Activated CD8-positive, alpha-beta memory T cell treated with anti-CD3 and anti-CD28 coated beads, Interleukin-2, amount 50 U/mL, for 24 hours (primary cell): ENCODE data around the gene VDR.
"Not testable (repeated sequence)": the region's sequence is repeated elsewhere in the genome, so short reads cannot be mapped to it uniquely, and the experiment has no call there.

Experiments
- DNase-seq: peaks from one replicate; pipeline ENCODE4 v3.0.0-alpha.2; 2020; ENCODE audit errors: extremely low read depth

VDR gene

DNA sequence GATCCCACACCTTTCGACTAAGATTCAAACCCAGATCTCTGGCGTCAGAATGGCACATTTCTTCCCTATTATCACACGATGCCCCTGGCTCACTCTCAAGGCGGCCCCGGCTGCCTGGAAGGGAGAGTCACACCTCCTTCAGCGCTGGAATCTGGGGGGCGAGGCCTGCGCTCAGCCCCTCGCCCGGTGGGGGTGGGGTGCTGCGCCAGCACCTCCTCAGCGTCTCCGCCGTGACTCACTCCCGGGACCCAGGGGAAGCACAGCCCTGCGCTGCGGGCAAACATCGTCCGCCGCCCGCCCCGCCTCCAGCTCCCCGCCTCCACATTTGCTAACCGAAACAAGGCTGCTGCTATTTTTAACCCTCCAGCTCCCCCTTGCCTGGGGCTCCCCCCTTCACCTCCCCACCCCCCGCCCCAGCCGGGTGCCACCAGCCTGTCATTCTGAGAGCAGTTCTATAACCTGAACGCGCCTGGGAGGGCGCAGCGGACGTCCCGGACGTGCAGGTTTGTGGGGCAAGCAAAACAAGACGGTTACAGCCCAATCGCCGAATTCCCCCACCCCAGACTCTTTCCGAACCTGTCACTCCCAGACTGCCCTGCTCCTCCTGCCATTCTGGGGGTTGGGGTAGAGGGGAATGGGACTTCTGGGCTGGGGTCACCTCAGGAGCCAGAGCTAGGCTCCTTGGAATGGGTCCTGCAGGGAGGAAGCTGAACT is 91.8 kb downstream of the VDR start:
- peak; percentile 85 for DNase-seq

DNA sequence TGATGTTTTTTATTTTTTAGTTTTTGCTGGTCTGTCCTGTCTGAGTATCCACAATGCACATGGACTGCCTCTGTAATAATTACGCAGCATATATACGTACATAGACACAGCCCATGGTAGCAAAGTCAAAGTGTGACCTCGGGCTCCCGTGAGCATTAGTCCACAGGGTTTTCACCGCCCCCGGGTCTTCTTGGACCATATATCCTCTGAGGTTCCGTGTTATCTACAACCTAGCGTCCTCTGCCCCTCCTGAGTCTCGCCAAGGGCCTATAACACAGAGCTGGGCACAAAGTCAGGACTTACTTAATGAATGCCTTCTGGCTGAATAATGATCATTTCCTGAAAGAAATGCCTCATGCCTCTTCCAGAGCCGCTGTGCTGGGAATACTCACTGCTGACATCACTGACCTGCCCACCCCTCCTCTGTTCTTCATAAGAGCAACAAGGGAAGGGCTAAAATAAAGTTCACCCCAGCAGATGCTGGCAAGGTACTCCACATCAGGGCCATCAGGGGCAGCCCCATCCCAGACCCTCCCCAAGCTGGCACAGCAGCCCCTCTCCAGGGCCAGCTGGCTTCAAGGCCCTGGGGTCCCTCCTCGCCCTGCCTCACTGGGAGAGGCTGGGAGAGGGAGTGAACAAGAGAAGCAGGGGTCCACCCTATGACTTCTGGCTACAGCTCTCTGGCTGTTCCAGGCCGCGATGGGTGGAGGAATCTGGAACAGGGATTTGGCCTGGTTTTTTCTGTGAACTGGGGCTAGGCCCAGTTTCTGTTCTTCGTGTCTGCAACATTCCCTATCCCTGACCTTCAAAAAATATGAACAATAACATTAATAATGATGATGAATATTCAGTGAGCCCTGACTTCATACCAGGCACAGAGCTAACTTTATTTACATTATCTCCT is 93.0 kb downstream of the VDR start:
- no peak for DNase-seq

DNA sequence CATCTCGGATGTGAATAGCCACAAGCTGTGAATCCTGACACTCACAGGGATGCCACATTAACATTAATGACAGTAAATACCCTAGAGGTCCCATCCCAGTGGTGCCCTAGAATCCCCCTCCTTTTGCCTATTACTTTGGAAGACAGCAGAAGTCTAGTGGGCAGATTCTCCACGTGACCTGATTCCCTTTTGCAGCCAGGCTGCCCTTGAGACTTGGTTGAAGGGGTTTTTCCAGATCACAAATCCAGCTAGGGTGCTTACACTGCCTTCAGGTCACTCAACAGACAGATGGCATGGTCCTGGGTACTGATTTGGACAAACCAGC is 93.8 kb downstream of the VDR start:
- DNase-seq = no peak

DNA sequence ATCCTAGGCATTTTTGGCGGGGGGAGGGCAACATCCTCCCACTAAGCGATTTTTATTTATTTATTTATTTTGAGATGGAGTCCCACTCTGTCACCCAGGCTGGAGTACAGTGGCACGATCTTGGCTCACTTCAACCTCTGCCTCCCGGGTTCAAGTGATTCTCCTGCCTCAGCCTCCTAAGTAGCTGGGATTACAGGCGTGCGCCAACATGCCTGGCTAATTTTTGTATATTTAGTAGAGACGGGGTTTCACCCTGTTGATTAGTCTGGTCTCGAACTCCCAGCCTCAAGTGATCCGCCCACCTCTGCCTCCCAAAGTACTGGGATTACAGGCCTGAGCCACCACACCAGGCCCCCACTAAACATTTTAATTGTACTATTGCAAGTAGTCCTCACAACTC is 95.3 kb downstream of the VDR start:
- DNase-seq = not testable (repeated sequence)

DNA sequence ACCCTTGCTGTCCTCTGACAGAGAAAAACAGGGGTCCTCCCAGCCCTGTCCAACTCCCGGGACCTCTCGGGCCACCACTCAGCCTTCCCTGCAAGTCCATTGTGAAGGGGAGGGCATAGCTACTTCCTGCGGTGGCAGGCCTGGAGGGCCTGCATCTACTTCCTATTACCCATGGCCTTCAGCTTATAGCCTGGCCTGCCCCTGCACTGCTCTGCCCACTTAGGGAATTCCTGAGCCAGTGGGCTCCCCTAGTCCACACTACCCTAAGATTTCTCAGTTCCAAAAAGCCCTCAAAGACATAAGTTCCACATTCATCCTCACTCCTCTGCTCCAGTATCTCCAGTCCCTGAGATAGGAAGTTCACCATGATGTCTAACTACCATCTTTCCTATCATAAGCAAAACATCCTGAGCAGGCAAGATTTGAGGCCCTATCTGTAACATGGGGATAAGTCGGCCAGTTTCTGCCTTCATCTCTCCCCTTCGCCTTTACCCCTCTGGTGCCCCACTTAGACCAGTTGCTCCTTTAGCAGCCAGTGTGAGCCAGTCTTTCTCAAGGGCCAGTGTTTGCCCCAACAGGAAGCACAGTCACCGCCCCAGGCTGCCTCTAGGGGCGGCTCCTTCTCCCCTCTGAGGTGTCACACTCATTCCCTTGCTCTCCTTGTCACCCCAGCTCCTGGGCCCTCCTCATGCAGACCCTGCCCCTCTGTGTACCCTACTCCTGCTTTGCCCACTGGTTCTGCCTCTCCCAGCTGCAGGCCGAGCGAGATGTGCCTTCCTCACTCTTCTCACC is 96.0 kb downstream of the VDR start:
- DNase-seq = no peak

DNA sequence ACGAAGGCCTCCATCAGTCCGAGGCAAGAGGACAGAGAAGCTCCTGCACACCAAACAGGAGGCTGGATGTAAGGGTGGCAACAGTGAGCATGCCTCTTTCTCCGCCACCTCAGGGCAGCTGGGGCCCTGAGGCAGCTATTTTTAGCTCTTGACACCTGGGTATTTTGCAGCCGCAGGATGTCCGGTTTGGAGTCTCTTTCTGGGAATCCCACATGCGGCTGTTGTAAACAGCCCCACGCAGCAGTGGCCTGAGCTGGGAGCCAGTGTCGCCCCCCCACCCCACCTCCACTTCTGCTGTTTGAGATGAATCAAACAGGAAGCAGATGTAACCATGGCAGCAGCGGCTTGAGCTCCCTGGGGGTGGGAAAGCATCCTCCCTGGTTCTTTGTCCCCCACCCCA is 96.7 kb downstream of the VDR start:
- DNase-seq = peak; percentile 66

DNA sequence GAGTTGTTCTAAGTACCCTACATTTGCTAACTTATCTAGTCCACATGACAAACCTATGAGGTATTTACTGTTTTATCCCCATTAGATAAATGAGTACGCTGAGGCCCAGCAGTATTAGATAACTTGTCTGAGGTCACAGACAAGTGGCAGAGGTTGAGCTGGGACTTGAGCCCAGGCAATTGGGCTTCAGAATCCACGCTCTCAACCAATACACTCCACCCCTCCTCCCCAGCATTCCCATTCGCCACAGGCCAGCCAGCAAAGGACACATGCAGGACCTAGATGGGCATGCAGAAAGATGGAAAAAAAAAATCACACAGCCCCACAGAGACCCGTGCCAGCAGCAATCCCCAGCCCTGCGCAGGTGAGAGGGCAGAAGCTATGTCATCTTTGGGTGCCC is 97.5 kb downstream of the VDR start:
- no peak for DNase-seq

DNA sequence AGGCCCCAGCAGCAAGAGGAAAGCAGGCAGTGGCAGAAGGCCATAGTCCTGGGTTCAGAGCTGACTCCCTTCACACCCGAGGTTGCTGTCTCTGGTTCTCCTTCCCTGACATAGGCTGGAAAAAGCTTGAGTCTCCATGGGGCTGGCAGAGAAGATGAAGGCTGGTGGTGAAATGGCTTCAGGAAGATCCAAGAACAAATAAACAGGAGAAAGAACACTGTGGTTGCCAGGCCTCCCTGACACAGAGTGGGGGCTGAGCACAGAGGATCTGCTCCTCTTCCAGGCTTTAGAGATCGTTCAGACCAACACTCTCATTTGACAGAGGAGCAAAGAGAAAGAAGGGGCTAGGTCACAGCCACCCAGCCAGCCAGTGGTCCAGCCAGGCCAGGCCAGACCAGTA is 99.4 kb downstream of the VDR start:
- no peak for DNase-seq

DNA sequence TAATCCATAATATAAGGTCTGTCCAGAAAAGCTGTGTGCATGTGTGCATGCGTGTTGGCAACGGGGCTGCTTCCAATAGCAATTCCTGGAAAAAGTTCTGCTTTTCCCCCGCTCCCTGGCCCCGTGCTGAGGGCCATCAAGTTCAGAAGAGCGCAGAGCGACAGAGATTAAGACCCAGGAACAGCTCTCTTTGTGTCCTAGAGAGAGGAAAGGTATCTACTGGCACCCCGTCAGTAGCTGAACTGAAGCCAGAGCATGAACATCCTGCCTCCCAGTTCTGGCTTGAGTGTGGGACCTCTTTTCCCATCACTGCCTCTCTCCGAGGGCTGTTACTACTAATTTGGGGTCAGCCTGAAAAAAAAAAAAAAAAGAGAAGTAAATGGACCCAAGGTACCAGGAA is 100.6 kb downstream of the VDR start:
- DNase-seq = no peak

DNA sequence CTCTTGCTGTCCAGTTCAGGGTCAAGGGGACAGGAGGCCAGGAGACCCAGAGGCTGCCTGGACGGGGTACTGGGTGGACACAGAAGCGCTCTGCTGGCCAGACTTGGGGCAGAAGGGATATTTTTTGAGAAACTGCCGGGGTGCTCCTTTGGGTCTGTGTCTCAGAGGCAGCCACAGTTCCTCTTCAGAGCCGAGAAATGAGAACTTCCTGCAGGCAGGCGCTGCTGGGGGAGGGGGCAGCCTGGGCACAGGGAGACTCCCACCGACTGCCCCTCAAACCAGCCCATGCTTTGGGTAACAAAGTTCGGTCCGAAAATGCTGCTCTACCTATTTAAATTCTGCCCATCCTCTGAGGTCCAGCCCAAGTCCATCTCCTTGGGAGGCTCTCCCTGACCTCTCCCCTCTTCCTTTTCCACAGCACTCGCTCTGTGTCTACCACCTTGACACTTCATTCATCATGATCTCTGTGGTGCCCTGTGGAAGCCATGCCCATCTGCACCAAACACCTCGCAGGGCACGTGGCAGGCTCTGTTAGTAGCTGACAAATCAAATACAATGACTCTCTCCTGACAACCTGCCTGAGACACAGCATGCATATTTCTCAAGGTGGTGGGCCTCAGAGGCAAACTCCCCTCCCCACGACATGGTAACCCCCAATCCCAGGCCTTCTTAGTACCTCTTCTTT is 101.5 kb downstream of the VDR start:
- DNase-seq = no peak

DNA sequence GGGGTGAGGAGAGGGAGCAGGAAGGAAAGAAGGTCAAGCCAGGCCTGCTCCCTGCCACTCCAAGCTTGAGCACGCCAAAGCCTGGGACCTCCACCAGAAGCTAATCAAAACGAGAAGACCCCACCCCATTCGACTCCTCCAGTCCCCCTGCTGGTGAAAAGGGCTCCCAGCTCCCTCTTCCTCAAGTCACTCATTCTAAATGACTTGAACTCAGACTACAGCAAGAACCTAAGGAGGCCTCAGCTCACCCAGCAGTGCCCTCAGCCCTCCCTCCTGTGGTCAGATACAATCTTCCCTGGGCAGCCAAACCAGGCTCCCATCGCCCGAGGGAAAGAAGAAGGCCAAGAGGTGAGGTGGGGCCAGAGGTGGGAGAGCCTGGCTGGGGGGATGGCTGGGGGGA is 102.5 kb downstream of the VDR start:
- no peak for DNase-seq

DNA sequence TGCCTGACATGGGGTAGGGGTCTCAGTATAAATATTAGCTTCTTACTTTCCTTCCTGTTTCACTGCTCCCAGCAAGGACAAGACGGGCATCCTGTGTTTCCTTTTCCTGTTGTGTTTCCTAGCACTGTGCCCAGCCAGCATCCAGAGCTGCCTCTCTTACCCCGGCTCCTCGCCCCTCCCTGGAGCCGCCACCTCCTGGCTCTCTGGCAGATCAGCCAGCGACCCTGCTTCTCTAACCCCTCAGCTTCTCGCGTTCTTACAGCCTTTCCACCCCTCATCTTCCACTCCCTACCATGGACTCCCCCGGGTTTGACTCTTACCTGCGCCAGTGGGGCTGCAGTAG is 102.9 kb downstream of the VDR start:
- DNase-seq = no peak

DNA sequence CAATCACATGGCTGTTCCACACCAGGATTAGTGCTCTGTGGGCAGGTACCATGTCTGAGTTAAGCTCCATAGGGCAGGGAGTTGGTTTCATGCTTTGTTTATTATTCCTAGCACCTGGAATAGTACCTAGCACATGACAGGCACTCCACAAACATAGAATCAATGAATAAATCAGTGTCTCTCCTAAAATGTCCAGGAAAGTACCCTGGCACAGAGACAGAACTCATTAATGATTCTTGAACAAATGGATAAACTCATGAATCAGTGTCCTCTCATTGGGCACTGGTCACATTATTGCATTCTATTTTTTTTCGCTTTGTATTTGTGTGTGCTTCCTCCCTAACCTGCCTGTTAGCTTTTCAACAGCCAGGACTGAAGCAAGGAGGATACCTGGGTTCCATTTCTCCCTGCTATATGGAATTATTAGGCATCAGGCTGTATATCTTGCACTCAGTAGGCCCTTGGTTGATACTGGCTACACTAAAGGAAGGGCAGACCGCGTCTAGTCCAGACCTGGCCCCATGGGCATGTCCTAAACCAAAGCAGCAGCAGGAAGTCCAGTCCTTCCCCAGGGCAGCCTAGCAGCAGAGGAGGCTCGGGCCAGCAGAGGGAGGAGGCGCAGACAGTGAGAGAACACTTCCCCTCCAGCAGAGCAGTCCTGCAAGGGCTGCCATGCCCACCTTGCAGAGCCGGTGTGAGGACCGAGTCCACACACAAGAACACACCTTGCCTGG is 103.5 kb downstream of the VDR start:
- DNase-seq = no peak

DNA sequence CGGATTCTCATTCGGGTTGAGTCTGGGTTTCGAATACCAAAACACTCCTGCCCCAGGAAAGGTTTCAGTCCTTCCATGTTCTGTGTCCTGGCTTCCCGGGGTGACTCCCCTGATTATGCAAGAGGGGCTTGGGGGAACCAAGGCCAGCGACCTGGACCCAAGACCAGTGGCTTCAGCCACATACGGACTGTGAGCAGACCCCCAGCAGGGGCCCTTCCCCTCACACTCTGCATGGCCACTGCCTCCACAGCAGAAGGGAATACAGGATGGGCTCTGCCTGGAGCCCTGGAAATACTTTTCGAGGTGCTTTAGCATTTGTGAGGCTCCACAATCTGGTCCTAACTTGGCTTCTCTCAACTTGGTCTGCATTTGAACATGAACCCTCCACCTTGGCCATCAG is 104.2 kb downstream of the VDR start:
- DNase-seq = no peak

DNA sequence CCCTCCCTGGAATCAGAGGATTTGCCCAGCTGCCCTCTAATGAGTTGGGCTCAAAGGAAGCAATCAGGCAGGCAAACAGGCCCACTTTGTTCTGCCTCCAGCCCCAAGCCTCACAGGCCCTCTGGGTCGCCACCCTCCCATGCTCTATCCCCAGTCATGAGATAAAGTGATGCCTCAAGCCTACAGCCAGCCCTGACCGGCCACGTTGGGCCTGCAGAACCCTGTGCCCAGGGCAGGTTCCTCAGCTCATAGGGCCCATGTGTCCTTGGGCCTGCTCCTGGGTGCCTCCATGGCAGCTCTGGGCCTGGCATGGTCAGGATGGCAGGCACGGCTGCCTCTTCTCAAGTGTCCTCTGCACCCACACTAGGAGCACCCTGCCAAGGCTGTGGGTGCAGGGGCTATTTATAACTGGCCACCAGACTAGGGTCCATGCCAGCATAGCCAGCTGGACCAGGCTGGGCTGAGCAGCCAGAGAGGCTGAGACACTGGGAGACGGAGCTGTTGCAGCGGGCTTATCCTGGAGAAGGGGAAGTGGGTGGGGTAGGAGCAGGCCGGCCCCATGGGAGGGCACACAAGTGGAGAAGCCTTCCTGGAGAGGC is 105.3 kb downstream of the VDR start:
- no peak for DNase-seq

DNA sequence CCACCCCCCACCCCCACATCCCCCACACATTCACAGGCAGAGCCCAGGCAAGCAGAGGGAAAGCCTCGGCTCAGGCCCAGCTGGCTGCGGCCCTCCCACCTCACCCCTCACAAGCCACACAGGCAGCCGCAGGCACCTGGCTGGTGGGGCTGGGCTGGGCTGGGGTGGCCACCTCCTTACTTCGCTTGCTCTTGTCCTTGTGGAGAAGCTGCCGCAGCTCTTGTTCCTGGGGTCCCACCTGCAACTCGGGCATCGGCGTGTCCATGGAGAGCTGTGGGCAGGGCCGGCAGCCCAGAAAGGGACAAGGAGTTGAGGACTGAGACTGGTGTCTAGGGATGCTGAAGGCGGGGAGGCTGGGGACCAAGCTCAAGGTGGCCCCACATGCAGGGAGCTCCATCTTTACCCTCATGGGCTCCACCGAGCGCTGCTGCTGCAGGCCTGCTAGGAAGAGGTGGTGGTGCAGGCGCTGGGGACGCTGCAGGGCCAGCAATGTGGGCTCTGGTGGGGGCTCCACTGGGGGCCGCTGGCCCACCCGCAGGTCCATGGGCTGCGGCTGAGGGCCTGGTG is 106.3 kb downstream of the VDR start:
- DNase-seq = no peak

DNA sequence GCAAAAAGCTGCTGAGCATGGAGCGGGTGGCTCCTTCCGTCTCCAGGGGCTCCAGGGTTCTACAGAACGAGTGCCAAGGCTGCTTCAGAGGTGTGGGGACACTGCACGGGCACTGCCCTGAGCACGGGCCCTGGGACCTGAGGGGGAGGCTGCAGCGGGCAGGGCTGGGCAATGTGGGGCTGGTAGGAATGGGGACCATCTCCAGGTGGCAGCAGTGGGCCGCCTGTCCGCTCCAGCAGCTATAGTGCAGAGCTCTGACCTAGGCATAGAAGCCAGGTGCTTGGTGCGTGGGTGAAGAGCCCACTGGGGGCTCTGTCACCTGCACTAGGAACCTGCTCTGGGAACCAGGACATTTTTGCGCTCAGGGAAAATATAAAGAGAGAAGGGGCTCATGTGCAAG is 107.4 kb downstream of the VDR start:
- DNase-seq = no peak

DNA sequence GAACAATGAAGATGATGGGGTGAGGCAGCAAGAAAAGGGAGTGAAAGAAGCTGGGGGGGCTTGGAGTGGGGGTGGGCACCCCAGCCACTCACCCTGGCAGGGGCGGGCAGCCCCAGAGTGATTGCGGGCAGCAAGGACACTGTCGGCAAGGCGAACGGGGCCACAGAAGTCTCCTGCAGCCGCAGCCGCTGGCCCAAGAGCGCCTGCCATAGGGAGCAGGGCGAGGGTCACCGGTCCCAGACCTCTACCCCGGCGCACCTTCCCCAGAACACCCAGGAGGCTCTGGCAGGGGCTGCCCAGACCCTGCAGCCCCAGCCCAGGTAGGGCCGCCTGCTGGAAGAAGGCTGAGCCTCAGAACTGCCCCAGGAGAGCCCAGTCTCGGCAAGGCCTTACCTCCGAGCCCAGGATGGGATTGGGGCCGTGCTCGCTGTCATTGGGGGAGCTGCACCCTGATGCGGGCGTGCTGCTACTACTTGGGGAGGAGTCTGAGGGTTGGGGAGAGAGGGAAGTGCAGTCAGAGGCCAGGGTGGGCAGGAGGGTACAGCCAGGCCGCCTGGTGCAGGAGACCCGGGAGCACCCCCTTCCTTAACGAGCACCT is 108.9 kb downstream of the VDR start:
- no peak for DNase-seq

DNA sequence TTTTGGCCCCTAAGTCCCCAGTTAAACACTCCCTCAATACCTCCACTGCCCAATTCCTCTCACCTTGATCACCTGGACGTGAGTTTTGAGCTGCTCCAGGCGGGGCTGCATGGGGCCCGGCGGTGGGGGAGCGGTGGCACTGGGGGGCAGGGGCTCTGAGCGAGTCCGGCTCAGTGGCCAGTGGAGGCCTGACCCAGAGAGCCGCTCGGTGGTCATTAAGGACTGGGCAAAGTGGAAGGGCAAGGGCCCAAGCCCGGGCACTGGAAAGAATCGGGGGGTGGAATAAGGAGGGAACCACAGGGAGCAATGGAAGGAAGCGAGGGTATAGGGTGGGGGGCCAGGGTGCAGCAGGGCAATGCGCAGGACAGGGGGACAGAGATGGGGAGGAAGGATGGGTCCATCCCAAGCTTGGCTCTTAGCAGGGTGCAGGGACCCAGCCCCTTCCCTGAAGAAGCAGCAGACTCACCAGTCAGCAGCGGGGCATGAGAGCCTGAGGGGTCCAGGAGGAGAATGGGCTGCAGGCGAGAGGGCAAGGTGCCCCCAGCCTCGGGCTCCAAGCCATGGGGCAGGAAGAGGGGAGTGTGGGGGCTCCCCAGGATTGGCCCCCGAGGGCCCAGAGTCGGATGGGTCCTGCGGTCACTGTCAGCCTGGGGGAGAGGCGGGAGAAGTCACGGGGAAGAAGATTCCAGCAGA is 109.5 kb downstream of the VDR start:
- DNase-seq = no peak

DNA sequence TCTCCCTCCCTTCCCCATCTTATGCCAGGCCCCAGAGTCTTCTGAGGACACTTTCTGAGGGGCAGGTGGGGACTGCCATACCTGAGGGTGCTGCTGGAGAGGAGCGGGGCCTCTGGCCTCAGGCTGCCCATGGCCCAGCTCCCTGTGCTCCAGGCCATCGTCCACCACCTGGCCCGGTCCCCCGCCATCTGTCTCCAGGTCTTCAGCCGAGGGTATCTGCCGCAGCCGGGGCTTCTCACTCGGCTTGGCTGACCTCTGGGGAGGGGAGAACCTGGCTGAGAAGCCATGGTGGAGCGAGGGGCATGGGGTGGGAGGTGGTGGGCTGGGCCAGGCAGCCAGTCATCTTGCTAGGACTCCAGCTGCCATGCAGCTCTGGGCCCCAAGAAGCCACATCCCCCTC is 110.1 kb downstream of the VDR start:
- no peak for DNase-seq
